HepG2 (cell line): ENCODE results near the gene RHBDD1. TPM values are rescaled to one million over a fixed set of nuclear protein-coding genes. Genes with fewer than 3 reads are reported as not detected.

Source experiments
- ATAC-seq: fragments of 200-7000 bp; cut with Tn5 transposase; 3 replicates; pipeline ENCODE4 v1.9.1; 2020; ENCODE audit warnings: mild to moderate bottlenecking, moderate library complexity
- BruUV-seq: library from RNA; stranded (reverse); fragments of 400-500 nt; replicated peaks from 2 replicates; lab custom pipeline; 2021; lab: Mats Ljungman, UMichigan
- CTCF ChIA-PET: fragments of 300-600 bp; formaldehyde crosslinking; extraction: SDS; loops from one replicate; lab custom pipeline; 2021; ENCODE audit warnings: low total read pairs, inconsistent platforms, low intra/inter-chr PET ratio; lab: Yijun Ruan, JAX
- POLR2A ChIA-PET: fragments of 350-600 bp; sonication (Branson Sonifier 250); formaldehyde crosslinking; loops from one replicate; lab custom pipeline; 2020; ENCODE audit warnings: antibody characterized with exemption, inconsistent platforms; lab: Yijun Ruan, JAX
- DNase-seq: peaks from one replicate; pipeline ENCODE4 v3.0.0-alpha.2; 2015; ENCODE audit warnings: low spot score
- FAIRE-seq: peaks from 3 replicates; lab custom pipeline; 2011; peaks lifted over from hg19 to GRCh38; lab: Jason Lieb, UNC
- H2AFZ ChIP-seq: one replicate; pipeline ENCODE4 v1.6.1; 2011; ENCODE audit warnings: low read length, inconsistent platforms
- H3K27ac ChIP-seq: fragments of 300-600 bp; 3 replicates; pipeline ENCODE4 v1.8.0; 2011; ENCODE audit warnings: mixed run types, mild to moderate bottlenecking, mixed read lengths, low read length, inconsistent platforms; ENCODE audit not compliant: insufficient read depth; ENCODE audit errors: extremely low read length
- H3K27me3 ChIP-seq, 2 experiments: fragments of 200-600 bp in 1 of 2; 2 replicates in 1 of 2; 3 replicates in 1 of 2; pipeline versions ENCODE4 v1.6.0 to v1.8.0; 2011; ENCODE audit warnings: low read length in 2 of 2, mild to moderate bottlenecking in 2 of 2, moderate library complexity in 2 of 2, inconsistent platforms in 1 of 2; ENCODE audit not compliant: insufficient read depth in 2 of 2, control insufficient read depth in 1 of 2
- H3K36me3 ChIP-seq, 2 experiments: fragments of 200-600 bp in 1 of 2; replicated peaks in 1 of 2; 2 replicates in 1 of 2; 3 replicates in 1 of 2; pipeline versions ENCODE4 v1.5.1 to v1.8.0; 2011; ENCODE audit warnings: low read length in 2 of 2, inconsistent platforms in 1 of 2; ENCODE audit not compliant: insufficient read depth in 2 of 2, control insufficient read depth in 1 of 2
- H3K4me1 ChIP-seq: 2 replicates; pipeline ENCODE4 v1.5.1; 2012; ENCODE audit warnings: low read length, inconsistent platforms; ENCODE audit not compliant: insufficient read depth
- H3K4me2 ChIP-seq: 2 replicates; pipeline ENCODE4 v1.6.0; 2011; ENCODE audit warnings: low read depth, low read length, inconsistent platforms
- H3K4me3 ChIP-seq, 3 experiments: fragments of 200-600 bp in 1 of 3; sonication (generic), shearing (Covaris generic) in 1 of 3; replicated peaks in 1 of 3; 2 replicates each; pipeline ENCODE4 v1.5.1; 2011 to 2016; ENCODE audit warnings: low read length in 3 of 3, inconsistent platforms in 2 of 3, low read depth in 2 of 3, mild to moderate bottlenecking in 2 of 3, control low read depth in 1 of 3, mixed read lengths in 1 of 3; ENCODE audit not compliant: insufficient read depth in 1 of 3
- H3K79me2 ChIP-seq: one replicate; pipeline ENCODE4 v1.6.1; 2011; ENCODE audit warnings: low read length, inconsistent platforms; ENCODE audit not compliant: insufficient read depth
- H3K9ac ChIP-seq: 2 replicates; pipeline ENCODE4 v1.6.0; 2011; ENCODE audit warnings: mild to moderate bottlenecking, low read depth, low read length, inconsistent platforms; ENCODE audit not compliant: insufficient read depth
- H3K9me3 ChIP-seq: 2 replicates; pipeline ENCODE4 v1.5.1; 2012; ENCODE audit warnings: mild to moderate bottlenecking, low read length
- H4K20me1 ChIP-seq: 2 replicates; pipeline ENCODE4 v1.6.0; 2011; ENCODE audit warnings: inconsistent platforms, mild to moderate bottlenecking, low read length, moderate library complexity; ENCODE audit not compliant: insufficient read depth
- ARNTL ChIP-seq: sonication (generic); formaldehyde crosslinking; IDR thresholded peaks from 2 replicates; pipeline ENCODE4 v1.4.0; 2020; ENCODE audit warnings: mild to moderate bottlenecking, missing genetic modification reagents
- CHCHD3 ChIP-seq: sonication (generic); formaldehyde crosslinking; IDR thresholded peaks from 2 replicates; pipeline ENCODE4 v1.8.0; 2022; ENCODE audit warnings: mild to moderate bottlenecking, missing genetic modification reagents, moderate library complexity
- IKZF1 ChIP-seq: fragments of 450-650 bp; IDR thresholded peaks from 2 replicates; pipeline ENCODE4 v1.7.1; 2016
- NFYC ChIP-seq: IDR thresholded peaks from 2 replicates; pipeline ENCODE4 v1.6.1; 2016; ENCODE audit warnings: missing genetic modification reagents, missing compliant biosample characterization
- NPAS2 ChIP-seq: sonication (generic); formaldehyde crosslinking; IDR thresholded peaks from 2 replicates; pipeline ENCODE4 v1.8.0; 2022; ENCODE audit warnings: mild to moderate bottlenecking, missing genetic modification reagents, borderline replicate concordance
- POGK ChIP-seq: sonication (generic); formaldehyde crosslinking; conservative IDR thresholded peaks from 2 replicates; pipeline ENCODE4 v1.8.0; 2022; ENCODE audit warnings: mild to moderate bottlenecking, moderate library complexity, missing genetic modification reagents
- RORA ChIP-seq: sonication (generic); formaldehyde crosslinking; IDR thresholded peaks from 2 replicates; pipeline ENCODE4 v1.5.0; 2020; ENCODE audit warnings: mild to moderate bottlenecking, missing genetic modification reagents, moderate library complexity
- TARDBP ChIP-seq: sonication (generic); formaldehyde crosslinking; IDR thresholded peaks from 2 replicates; pipeline ENCODE4 v1.8.0; 2022; ENCODE audit warnings: mild to moderate bottlenecking, missing genetic modification reagents
- TFAP4 ChIP-seq: sonication (generic); IDR thresholded peaks from 2 replicates; pipeline ENCODE4 v1.6.1; 2016; ENCODE audit warnings: low read depth, borderline replicate concordance
- ZNF264 ChIP-seq: sonication (generic); formaldehyde crosslinking; IDR thresholded peaks from 2 replicates; pipeline ENCODE4 v1.4.0; 2020; ENCODE audit warnings: missing genetic modification reagents
- ZNF547 ChIP-seq: sonication (generic); formaldehyde crosslinking; IDR thresholded peaks from 2 replicates; pipeline ENCODE4 v1.5.1; 2020; ENCODE audit warnings: mild to moderate bottlenecking, missing genetic modification reagents
- ZNF652 ChIP-seq: IDR thresholded peaks from 2 replicates; pipeline ENCODE4 v1.6.1; 2016; ENCODE audit warnings: low read depth, borderline replicate concordance
- WGBS: methylation state at CpG from one replicate; pipeline ENCODE4 v1.1.6; 2017; ENCODE audit warnings: low lambda C conversion rate; 5-methylcytosine and 5-hydroxymethylcytosine counted together
- in situ Hi-C: cut with HindIII; loops from 2 replicates; pipeline ENCODE4 v1.10.0; 2017; ENCODE audit warnings: low pct_unique_long_range_greater_than_20kb; ENCODE audit not compliant: extremely low pct_ligation_motif_present
- intact Hi-C: fragments of 100-400 bp; cut with micrococcal nuclease; formaldehyde crosslinking; loops from one replicate; pipeline ENCODE4 v1.10.0; 2022; ENCODE audit not compliant: unreplicated experiment
- polyA plus RNA-seq, 8 experiments: library from polyadenylated mRNA; depleted of rRNA in 3 of 8; stranded (reverse) in 7 of 8; unstranded in 1 of 8; fragments of >200 nt; fragmentation: Illumina TruSeq in 4 of 8; extraction: Trizol in 4 of 8; gene quantifications; 2 replicates each; pipeline versions ENCODE4 v1.2.1 to v1.2.3, GENCODE V29; 2011 to 2016; ENCODE audit warnings: low read depth in 4 of 8, missing spikeins in 1 of 8, mixed read lengths in 1 of 8; ENCODE audit not compliant: insufficient read depth in 1 of 8
- total RNA-seq, 5 experiments: library from RNA; depleted of rRNA; stranded (reverse); fragments of >200 nt; fragmentation: Illumina TruSeq; extraction: Trizol; gene quantifications; 2 replicates each; pipeline ENCODE4 v1.2.3, GENCODE V29; 2016; ENCODE audit warnings: low read depth in 1 of 5
- TF ChIP-seq, protein P1 (sequence below): IDR thresholded peaks from 2 replicates; pipeline ENCODE4 v1.6.1; 2016; ENCODE audit warnings: low read depth, missing genetic modification reagents, missing compliant biosample characterization
- TF ChIP-seq, protein P2 (sequence below): IDR thresholded peaks from 2 replicates; pipeline ENCODE4 v1.6.1; 2016
- TF ChIP-seq, protein P3 (sequence below): sonication (generic); formaldehyde crosslinking; IDR thresholded peaks from 2 replicates; pipeline ENCODE4 v1.9.0; 2022; ENCODE audit warnings: low read depth, missing genetic modification reagents

The RHBDD1 gene
- total and polyA plus RNA-seq, 2 of the 13 experiments (the other 11 are each of a cell fraction or from before 2014, with no cell fraction given) = 8.2 to 9.5 TPM

GRCh38 chr2:226973816-226974215, 138.0 kb downstream of the RHBDD1 start:
- Histone ChIP-seq H3K4me1 (no peaks in the 10 kb centered on the region), H3K9ac (no peak overlapping the region), H3K27ac (no peak overlapping the region), H3K9me3 (no peaks in the 10 kb centered on the region), H3K4me2 (no peak overlapping the region), H2AFZ (no peak overlapping the region), H3K36me3 (no peaks in the 10 kb centered on the region), H3K79me2 (no peaks in the 10 kb centered on the region), H3K4me3 (no peak overlapping the region), H3K27me3 (no peaks in the 10 kb centered on the region), H4K20me1 (no peaks in the 10 kb centered on the region)
- in situ Hi-C loops = no loop called here
- CTCF ChIA-PET = no interaction called here
- intact Hi-C loops = no loop called here
- ATAC-seq (no peak), DNase-seq (no peak), FAIRE-seq (no peak)
- 80% methylated on average over 10 of the region's 10 CpGs for WGBS
- no TSS peak for BruUV-seq
- POLR2A ChIA-PET = no interaction called here
- no peak for TF ChIP-seq IKZF1
- no peak for TF ChIP-seq TARDBP (CRISPR knock-in tag)
- no peak for TF ChIP-seq ZNF652
- no peak for TF ChIP-seq ARNTL
- TF ChIP-seq TFAP4 = no peak
- no peak for TF ChIP-seq NPAS2 (CRISPR knock-in tag)
- no peak for TF ChIP-seq NFYC (CRISPR knock-in tag)
- TF ChIP-seq, protein P1, sequence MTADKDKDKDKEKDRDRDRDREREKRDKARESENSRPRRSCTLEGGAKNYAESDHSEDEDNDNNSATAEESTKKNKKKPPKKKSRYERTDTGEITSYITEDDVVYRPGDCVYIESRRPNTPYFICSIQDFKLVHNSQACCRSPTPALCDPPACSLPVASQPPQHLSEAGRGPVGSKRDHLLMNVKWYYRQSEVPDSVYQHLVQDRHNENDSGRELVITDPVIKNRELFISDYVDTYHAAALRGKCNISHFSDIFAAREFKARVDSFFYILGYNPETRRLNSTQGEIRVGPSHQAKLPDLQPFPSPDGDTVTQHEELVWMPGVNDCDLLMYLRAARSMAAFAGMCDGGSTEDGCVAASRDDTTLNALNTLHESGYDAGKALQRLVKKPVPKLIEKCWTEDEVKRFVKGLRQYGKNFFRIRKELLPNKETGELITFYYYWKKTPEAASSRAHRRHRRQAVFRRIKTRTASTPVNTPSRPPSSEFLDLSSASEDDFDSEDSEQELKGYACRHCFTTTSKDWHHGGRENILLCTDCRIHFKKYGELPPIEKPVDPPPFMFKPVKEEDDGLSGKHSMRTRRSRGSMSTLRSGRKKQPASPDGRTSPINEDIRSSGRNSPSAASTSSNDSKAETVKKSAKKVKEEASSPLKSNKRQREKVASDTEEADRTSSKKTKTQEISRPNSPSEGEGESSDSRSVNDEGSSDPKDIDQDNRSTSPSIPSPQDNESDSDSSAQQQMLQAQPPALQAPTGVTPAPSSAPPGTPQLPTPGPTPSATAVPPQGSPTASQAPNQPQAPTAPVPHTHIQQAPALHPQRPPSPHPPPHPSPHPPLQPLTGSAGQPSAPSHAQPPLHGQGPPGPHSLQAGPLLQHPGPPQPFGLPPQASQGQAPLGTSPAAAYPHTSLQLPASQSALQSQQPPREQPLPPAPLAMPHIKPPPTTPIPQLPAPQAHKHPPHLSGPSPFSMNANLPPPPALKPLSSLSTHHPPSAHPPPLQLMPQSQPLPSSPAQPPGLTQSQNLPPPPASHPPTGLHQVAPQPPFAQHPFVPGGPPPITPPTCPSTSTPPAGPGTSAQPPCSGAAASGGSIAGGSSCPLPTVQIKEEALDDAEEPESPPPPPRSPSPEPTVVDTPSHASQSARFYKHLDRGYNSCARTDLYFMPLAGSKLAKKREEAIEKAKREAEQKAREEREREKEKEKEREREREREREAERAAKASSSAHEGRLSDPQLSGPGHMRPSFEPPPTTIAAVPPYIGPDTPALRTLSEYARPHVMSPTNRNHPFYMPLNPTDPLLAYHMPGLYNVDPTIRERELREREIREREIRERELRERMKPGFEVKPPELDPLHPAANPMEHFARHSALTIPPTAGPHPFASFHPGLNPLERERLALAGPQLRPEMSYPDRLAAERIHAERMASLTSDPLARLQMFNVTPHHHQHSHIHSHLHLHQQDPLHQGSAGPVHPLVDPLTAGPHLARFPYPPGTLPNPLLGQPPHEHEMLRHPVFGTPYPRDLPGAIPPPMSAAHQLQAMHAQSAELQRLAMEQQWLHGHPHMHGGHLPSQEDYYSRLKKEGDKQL (CRISPR knock-in tag) = no peak
- TF ChIP-seq, protein P2, sequence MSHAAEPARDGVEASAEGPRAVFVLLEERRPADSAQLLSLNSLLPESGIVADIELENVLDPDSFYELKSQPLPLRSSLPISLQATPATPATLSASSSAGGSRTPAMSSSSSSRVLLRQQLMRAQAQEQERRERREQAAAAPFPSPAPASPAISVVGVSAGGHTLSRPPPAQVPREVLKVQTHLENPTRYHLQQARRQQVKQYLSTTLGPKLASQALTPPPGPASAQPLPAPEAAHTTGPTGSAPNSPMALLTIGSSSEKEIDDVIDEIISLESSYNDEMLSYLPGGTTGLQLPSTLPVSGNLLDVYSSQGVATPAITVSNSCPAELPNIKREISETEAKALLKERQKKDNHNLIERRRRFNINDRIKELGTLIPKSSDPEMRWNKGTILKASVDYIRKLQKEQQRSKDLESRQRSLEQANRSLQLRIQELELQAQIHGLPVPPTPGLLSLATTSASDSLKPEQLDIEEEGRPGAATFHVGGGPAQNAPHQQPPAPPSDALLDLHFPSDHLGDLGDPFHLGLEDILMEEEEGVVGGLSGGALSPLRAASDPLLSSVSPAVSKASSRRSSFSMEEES (CRISPR knock-in tag) = no peak
- no peak for TF ChIP-seq POGK (CRISPR knock-in tag)
- TF ChIP-seq ZNF264 (CRISPR knock-in tag) = no peak
- TF ChIP-seq RORA (CRISPR knock-in tag) = no peak
- TF ChIP-seq, protein P3, sequence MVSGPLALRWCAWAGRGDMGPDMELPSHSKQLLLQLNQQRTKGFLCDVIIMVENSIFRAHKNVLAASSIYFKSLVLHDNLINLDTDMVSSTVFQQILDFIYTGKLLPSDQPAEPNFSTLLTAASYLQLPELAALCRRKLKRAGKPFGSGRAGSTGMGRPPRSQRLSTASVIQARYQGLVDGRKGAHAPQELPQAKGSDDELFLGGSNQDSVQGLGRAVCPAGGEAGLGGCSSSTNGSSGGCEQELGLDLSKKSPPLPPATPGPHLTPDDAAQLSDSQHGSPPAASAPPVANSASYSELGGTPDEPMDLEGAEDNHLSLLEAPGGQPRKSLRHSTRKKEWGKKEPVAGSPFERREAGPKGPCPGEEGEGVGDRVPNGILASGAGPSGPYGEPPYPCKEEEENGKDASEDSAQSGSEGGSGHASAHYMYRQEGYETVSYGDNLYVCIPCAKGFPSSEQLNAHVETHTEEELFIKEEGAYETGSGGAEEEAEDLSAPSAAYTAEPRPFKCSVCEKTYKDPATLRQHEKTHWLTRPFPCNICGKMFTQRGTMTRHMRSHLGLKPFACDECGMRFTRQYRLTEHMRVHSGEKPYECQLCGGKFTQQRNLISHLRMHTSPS (CRISPR knock-in tag) = no peak
- no peak for TF ChIP-seq ZNF547 (CRISPR knock-in tag)
- no peak for TF ChIP-seq CHCHD3
